GM12874 (cell line): ENCODE data around the gene PI4K2A.

Experiments
- TF ChIP-seq, protein P1 (sequence below): IDR thresholded peaks from 2 replicates; pipeline ENCODE4 v1.5.1; 2011; ENCODE audit warnings: low read depth, mild to moderate bottlenecking, control low read depth, low read length, moderate library complexity; ENCODE audit not compliant: insufficient read depth

The PI4K2A gene

DNA sequence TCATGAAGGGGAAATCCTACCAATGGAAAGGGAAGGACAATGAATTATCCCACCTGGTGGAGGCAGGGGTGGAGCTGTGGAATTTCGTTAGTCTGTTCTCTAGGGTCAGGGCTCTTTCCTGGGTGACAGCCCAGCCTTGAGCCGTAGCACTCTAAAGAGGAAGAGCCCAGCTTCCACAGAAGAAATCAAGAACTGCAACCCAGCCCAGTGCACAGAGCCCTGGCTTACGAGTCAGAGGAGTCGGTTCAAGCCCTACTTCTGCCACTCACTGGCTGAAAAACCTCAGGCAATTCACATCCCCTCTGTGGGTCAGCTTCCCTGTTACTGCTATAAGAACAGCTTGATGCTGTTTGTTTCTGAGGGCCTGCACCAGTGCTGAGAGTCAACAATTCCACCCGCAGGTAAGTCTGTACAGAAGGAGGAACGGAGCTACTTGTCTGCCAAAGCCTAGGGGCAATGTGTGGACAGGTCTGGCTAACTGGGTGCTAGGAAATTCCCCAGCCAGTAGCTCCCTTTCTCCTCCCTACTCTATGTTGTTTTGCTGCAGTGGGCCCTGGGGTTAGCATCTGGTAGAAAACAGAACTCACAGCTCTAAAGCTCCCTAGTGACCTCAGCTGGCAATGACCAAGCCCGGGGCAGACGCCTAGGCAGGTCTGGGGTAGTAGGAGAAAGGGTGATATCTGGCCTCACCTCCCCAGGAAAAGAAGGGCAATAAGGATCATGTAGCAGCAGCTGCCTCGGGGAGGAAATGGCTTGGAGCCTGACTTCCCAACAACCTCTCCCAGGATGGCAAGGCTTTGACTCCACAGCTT lies 43.3 kb downstream of the PI4K2A start:
- TF ChIP-seq, protein P1, sequence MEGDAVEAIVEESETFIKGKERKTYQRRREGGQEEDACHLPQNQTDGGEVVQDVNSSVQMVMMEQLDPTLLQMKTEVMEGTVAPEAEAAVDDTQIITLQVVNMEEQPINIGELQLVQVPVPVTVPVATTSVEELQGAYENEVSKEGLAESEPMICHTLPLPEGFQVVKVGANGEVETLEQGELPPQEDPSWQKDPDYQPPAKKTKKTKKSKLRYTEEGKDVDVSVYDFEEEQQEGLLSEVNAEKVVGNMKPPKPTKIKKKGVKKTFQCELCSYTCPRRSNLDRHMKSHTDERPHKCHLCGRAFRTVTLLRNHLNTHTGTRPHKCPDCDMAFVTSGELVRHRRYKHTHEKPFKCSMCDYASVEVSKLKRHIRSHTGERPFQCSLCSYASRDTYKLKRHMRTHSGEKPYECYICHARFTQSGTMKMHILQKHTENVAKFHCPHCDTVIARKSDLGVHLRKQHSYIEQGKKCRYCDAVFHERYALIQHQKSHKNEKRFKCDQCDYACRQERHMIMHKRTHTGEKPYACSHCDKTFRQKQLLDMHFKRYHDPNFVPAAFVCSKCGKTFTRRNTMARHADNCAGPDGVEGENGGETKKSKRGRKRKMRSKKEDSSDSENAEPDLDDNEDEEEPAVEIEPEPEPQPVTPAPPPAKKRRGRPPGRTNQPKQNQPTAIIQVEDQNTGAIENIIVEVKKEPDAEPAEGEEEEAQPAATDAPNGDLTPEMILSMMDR = no peak

DNA sequence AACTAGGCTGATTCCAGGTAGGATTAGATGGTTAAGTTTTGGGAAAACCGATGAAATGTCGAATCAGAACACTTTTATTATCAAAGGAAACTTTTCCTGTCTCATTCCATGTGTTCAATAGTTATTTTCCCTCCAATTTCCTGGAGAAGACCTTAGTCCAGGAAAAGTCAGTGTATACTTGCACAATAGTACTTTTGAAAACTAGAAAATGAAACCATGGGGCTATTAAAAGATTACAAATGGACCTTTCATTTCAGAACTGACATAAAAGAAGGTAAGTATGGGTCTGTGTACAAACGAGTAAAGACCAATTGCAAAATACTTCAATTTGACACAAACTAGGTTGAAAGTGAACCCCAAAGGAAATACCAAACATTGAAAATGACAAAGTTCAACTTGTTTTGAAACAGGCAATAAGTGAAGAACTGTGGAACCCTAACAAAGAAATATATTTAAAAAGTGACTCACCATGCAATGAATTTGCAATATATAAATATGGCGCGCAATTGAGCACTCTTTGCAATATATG lies 44.5 kb downstream of the PI4K2A start:
- TF ChIP-seq, protein P1 = no peak

DNA sequence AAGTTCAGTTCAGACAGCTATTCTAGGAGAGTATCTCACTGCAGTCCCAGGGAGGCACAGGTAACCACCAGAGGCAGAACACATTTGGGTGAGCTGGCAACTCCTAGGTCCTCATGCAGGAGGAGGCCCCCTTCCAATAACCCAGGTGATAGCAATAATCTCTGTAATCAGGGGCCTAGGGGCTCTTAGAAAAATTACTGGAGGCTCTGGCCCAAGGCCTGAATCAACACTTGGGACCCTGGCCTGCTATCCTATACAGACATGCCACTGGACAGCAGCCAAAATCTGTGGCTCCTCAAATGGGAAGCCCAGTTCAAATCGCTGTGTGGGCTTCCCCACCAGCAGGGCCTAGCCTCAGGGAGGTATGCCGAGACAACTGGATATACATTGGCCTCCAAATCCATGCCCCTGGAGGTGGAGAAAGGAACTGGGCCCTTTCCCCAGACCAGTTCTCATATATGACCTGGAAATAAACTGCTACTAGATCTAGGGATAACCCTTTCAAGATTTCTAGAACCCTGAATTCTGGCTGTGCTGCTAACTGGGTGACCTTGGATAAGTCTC lies 45.0 kb downstream of the PI4K2A start:
- TF ChIP-seq, protein P1 = 0 out of 2 replicates have a peak, but pooled peaks have one; percentile 11

DNA sequence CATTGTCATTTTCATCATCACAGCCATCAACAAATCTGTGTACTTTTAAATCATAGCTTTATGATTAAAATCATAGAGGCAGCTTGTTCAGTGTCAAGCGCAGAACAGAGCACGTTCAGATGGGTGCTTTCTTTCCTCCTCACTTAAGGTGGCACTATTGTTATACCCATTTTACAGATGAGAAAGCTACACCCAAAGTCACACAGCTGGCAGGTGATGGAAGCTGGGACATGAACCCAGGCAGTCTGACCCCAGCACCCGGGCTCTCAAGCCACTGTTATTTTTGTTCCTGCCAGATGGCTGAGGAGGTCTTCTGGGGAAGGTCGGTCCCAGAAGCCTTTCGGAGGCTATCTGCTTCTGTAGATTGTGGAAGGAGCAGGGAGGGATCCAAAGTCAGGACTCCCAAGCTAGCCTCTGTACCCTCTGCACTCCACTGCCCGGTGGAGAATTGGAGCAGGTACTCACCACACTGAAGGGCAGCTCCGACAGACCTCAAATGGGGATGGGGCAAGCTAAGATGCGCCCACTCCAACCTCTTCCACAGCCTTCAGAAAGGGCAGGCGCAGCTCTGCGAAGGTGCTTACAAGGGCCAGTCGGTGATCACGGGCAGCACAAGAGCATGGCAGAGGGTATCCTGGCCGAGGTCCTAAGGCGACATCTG lies 46.0 kb downstream of the PI4K2A start:
- TF ChIP-seq, protein P1 = no peak

DNA sequence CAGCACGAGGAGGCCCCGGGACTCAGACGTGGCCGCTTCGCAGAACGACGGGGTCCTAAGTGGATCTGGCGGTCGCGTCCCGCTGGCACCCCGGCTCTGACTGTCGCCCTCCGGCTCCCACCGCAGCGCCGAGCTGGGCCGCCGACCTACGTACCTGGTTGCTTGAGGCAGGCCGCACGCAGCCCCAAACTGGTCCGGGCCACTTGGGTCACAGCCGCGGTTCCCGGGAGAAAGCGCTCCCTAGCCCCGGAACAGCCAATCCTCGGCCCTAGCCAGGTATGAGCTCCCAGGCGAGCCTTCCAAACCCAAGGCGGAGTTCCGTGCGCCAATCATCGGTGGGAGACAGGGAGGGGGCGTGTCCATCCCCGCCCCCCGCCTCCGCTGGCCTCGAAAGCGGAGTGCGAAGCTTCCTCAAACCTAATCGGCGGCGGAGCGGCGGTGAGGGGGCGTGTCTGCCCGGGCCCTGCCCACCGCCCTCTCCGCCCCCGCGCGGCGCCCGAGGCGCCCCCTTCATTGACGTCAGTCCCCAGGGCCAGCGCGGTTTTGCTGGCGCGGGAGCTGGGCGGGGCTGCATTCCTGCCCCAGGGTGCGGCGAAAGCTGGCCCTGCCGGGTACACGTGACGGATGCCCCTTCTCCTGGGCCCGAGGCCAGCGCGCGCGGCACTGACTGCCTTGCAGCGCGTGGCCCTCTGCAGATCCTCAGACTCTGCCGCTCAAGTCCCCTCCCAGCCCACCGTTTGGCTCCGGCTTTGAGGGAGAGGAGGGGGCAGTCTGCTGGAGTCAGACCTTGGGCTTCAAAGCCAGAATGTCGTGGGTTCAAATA lies 46.7 kb downstream of the PI4K2A start, which contains the start of gene AVPI1:
AVPI1 (minus strand) TSS at position 280 of the 823 bp plus-strand sequence. CDS start 7,336 bp downstream, outside the sequence.
- TF ChIP-seq, protein P1 = no peak

DNA sequence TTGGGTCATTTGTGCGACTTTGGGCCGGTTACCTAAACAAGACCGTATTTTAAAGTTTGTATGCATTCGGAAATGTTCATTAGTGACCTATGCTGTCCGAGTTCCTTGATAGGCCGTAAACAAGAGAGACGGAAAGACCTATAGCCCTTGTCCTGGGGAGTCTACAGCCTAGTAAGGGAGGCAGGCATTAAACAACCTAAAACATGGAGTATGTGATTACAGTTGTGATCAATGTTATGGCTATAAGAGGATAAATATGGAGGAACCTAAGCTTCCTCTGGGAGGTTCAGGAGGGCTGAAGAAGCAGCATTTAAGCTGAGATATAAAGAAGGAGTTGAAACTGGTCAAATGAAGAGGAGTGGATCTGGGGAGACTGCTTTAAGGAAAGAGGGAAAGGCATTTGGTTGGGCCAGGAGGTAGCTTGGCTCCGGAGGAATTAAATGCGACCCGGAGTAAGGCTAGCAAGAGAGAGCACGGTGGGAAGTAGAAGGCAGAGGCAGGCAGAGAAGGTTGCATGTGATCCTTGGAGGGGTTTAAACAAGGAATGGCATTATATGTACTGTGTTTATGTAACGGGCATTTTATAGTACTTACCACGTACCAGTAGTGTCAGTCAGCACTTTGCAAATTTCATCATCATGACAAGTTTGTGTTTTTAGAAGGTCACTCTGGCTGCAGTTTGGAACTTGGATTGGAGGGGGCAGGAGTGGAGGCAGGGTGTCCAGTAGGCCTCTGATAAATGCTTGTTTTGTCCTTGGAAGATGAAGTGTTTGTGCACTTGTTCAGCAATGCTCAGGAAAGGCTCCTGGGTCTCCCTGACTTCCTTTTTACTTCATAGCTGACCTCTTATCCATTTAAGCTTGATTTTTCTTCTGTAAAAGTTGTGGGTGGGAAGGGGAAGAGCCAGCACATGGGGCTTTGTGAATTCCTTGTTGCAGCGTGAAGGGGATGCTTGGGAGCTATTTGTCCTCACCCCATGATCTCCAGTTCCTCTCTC lies 47.6 kb downstream of the PI4K2A start:
- TF ChIP-seq, protein P1 = no peak
